ENCODE measurements around the gene ABCA1. TPM values are rescaled to one million over a fixed set of nuclear protein-coding genes. Genes with fewer than 3 reads are reported as not detected.

The ABCA1 gene
- total and polyA plus RNA-seq, 2 of the 13 experiments (the other 11 are each of a cell fraction or from before 2014, with no cell fraction given), result 26.8 to 63.8 TPM

GRCh38 chr9:104885818-104886709 lies 41.9 kb downstream of the ABCA1 start (continued):
- TF ChIP-seq HIC2 (CRISPR knock-in tag; IDR thresholded peaks at IDR 0.05; ENCODE audit: low read depth) (peak; percentile 99), SALL2 (CRISPR knock-in tag; IDR thresholded peaks at IDR 0.05) (no peak), ZFP1 (CRISPR knock-in tag; IDR thresholded peaks at IDR 0.05) (0 out of 2 replicates have a peak, but pooled peaks have one; percentile 27), TOE1 (CRISPR knock-in tag; IDR thresholded peaks at IDR 0.05) (no peak), ZFP36L2 (CRISPR knock-in tag; IDR thresholded peaks at IDR 0.05) (no peak), THAP9 (CRISPR knock-in tag; IDR thresholded peaks at IDR 0.05; ENCODE audit: borderline replicate concordance) (no peak)
- TF ChIP-seq, protein P1, sequence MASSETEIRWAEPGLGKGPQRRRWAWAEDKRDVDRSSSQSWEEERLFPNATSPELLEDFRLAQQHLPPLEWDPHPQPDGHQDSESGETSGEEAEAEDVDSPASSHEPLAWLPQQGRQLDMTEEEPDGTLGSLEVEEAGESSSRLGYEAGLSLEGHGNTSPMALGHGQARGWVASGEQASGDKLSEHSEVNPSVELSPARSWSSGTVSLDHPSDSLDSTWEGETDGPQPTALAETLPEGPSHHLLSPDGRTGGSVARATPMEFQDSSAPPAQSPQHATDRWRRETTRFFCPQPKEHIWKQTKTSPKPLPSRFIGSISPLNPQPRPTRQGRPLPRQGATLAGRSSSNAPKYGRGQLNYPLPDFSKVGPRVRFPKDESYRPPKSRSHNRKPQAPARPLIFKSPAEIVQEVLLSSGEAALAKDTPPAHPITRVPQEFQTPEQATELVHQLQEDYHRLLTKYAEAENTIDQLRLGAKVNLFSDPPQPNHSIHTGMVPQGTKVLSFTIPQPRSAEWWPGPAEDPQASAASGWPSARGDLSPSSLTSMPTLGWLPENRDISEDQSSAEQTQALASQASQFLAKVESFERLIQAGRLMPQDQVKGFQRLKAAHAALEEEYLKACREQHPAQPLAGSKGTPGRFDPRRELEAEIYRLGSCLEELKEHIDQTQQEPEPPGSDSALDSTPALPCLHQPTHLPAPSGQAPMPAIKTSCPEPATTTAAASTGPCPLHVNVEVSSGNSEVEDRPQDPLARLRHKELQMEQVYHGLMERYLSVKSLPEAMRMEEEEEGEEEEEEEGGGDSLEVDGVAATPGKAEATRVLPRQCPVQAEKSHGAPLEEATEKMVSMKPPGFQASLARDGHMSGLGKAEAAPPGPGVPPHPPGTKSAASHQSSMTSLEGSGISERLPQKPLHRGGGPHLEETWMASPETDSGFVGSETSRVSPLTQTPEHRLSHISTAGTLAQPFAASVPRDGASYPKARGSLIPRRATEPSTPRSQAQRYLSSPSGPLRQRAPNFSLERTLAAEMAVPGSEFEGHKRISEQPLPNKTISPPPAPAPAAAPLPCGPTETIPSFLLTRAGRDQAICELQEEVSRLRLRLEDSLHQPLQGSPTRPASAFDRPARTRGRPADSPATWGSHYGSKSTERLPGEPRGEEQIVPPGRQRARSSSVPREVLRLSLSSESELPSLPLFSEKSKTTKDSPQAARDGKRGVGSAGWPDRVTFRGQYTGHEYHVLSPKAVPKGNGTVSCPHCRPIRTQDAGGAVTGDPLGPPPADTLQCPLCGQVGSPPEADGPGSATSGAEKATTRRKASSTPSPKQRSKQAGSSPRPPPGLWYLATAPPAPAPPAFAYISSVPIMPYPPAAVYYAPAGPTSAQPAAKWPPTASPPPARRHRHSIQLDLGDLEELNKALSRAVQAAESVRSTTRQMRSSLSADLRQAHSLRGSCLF (CRISPR knock-in tag; IDR thresholded peaks at IDR 0.05; ENCODE audit: borderline replicate concordance), result no peak
- TF ChIP-seq, protein P2, sequence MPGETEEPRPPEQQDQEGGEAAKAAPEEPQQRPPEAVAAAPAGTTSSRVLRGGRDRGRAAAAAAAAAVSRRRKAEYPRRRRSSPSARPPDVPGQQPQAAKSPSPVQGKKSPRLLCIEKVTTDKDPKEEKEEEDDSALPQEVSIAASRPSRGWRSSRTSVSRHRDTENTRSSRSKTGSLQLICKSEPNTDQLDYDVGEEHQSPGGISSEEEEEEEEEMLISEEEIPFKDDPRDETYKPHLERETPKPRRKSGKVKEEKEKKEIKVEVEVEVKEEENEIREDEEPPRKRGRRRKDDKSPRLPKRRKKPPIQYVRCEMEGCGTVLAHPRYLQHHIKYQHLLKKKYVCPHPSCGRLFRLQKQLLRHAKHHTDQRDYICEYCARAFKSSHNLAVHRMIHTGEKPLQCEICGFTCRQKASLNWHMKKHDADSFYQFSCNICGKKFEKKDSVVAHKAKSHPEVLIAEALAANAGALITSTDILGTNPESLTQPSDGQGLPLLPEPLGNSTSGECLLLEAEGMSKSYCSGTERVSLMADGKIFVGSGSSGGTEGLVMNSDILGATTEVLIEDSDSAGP (CRISPR knock-in tag; IDR thresholded peaks at IDR 0.05; ENCODE audit: borderline replicate concordance), result no peak
- TF ChIP-seq, protein P3, sequence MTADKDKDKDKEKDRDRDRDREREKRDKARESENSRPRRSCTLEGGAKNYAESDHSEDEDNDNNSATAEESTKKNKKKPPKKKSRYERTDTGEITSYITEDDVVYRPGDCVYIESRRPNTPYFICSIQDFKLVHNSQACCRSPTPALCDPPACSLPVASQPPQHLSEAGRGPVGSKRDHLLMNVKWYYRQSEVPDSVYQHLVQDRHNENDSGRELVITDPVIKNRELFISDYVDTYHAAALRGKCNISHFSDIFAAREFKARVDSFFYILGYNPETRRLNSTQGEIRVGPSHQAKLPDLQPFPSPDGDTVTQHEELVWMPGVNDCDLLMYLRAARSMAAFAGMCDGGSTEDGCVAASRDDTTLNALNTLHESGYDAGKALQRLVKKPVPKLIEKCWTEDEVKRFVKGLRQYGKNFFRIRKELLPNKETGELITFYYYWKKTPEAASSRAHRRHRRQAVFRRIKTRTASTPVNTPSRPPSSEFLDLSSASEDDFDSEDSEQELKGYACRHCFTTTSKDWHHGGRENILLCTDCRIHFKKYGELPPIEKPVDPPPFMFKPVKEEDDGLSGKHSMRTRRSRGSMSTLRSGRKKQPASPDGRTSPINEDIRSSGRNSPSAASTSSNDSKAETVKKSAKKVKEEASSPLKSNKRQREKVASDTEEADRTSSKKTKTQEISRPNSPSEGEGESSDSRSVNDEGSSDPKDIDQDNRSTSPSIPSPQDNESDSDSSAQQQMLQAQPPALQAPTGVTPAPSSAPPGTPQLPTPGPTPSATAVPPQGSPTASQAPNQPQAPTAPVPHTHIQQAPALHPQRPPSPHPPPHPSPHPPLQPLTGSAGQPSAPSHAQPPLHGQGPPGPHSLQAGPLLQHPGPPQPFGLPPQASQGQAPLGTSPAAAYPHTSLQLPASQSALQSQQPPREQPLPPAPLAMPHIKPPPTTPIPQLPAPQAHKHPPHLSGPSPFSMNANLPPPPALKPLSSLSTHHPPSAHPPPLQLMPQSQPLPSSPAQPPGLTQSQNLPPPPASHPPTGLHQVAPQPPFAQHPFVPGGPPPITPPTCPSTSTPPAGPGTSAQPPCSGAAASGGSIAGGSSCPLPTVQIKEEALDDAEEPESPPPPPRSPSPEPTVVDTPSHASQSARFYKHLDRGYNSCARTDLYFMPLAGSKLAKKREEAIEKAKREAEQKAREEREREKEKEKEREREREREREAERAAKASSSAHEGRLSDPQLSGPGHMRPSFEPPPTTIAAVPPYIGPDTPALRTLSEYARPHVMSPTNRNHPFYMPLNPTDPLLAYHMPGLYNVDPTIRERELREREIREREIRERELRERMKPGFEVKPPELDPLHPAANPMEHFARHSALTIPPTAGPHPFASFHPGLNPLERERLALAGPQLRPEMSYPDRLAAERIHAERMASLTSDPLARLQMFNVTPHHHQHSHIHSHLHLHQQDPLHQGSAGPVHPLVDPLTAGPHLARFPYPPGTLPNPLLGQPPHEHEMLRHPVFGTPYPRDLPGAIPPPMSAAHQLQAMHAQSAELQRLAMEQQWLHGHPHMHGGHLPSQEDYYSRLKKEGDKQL (CRISPR knock-in tag; IDR thresholded peaks at IDR 0.05; ENCODE audit: low read depth), result peak; percentile 85
